Measurements from ENCODE around the gene ULK3.

Gene ULK3

DNA sequence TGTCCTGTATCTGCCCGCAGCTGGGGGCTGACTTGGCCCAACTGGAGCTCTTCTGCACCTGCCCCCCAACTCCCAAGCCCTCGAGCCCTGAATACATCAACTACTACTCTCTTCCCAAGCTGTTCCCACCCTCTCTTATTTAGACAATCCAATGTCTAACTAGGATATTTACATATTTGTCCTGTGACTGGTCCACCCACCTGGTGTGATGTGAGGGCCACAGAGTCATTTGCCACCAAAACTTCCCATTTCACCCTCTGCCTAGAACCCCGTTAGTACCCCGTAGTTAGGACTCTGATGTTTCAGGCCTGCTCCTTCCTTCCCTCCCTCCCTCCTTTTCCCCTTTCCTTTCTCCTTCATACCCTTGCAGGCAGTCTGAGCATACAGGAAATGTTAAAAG is 10.1 kb downstream of the ULK3 start:
- H3K4me3 ChIP-seq (ENCODE audit: low read length) = no peak overlapping the region
- DNase-seq = no peak
- H3F3A ChIP-seq (ENCODE audit: insufficient read depth, low read length) = no peaks in the 10 kb centered on the region
- no peak overlapping the region for H3K4me2 ChIP-seq (ENCODE audit: low read depth, low read length)
- no peaks in the 10 kb centered on the region for H3K4me1 ChIP-seq (ENCODE audit: low read length)
- no peak overlapping the region for H3K9ac ChIP-seq (ENCODE audit: low read length)
- H2AFZ ChIP-seq (ENCODE audit: low read length) = no peak overlapping the region
- H3K27ac ChIP-seq (ENCODE audit: low read length) = no peak overlapping the region
- peaks cover 28% of the 10 kb centered on the region for H3K27me3 ChIP-seq (replicated peaks; ENCODE audit: insufficient read depth, low read length)
- TF ChIP-seq, protein P1, sequence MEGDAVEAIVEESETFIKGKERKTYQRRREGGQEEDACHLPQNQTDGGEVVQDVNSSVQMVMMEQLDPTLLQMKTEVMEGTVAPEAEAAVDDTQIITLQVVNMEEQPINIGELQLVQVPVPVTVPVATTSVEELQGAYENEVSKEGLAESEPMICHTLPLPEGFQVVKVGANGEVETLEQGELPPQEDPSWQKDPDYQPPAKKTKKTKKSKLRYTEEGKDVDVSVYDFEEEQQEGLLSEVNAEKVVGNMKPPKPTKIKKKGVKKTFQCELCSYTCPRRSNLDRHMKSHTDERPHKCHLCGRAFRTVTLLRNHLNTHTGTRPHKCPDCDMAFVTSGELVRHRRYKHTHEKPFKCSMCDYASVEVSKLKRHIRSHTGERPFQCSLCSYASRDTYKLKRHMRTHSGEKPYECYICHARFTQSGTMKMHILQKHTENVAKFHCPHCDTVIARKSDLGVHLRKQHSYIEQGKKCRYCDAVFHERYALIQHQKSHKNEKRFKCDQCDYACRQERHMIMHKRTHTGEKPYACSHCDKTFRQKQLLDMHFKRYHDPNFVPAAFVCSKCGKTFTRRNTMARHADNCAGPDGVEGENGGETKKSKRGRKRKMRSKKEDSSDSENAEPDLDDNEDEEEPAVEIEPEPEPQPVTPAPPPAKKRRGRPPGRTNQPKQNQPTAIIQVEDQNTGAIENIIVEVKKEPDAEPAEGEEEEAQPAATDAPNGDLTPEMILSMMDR (IDR thresholded peaks at IDR 0.05; ENCODE audit: low read length) = no peak
- TF ChIP-seq EZH2 (optimal IDR thresholded peaks at IDR 0.05; ENCODE audit: low read depth, low read length) = no peak
- no peak for TF ChIP-seq EZH2phosphoT487 (IDR thresholded peaks at IDR 0.05; ENCODE audit: low read length)
- no peaks in the 10 kb centered on the region for H3K9me3 ChIP-seq (replicated peaks; ENCODE audit: insufficient read depth, low read length)
- H3K36me3 ChIP-seq (replicated peaks; ENCODE audit: insufficient read depth, low read length) = no peaks in the 10 kb centered on the region
- H3K79me2 ChIP-seq (ENCODE audit: low read length) = no peaks in the 10 kb centered on the region
- H4K20me1 ChIP-seq (ENCODE audit: insufficient read depth, low read length) = no peaks in the 10 kb centered on the region
- no peaks in the 10 kb centered on the region for H3K9me2 ChIP-seq (replicated peaks; ENCODE audit: insufficient read depth, low read length)

DNA sequence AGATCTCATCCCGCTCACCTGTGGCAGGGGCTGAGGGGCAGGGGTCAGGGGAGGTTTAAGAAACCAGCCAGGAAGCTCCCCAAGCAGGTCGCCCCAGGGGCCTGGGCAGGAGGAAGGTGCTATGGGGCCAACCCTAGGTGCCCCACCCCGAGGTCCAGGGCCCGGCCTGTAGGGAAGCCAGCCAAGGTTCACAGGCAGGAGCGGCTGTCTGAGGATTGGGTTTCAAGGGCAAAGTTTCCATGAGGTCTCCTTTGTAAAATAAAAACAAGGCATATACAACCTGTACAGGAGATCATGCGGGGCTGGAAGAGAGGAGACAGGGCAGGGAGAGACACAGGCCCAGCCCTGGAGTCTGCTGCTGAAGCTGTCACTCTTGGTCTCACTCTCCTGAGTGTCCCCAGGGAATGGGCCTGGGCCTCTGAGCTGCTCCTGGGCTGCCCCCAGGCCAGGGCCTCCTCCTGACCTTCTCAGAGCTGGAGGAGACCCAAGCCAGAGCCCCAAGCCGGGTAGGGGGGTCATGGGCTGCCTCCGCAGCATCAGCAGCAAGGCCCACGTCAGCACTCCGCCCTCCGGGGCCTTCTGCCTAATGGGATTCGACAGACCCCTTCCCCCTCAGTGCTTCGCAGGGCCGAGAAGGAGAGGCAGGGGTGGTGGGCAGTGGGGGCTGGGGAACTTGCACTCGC is 11.0 kb downstream of the ULK3 start:
- Histone ChIP-seq H3K79me2 (ENCODE audit: low read length) (no peaks in the 10 kb centered on the region), H2AFZ (ENCODE audit: low read length) (no peak overlapping the region), H3K36me3 (replicated peaks; ENCODE audit: insufficient read depth, low read length) (no peaks in the 10 kb centered on the region), H3K4me1 (ENCODE audit: low read length) (no peaks in the 10 kb centered on the region), H3K9ac (ENCODE audit: low read length) (no peak overlapping the region), H3K27me3 (replicated peaks; ENCODE audit: insufficient read depth, low read length) (peaks cover 37% of the 10 kb centered on the region), H3K9me3 (replicated peaks; ENCODE audit: insufficient read depth, low read length) (no peaks in the 10 kb centered on the region), H3K4me3 (ENCODE audit: low read length) (no peak overlapping the region), H3K27ac (ENCODE audit: low read length) (no peak overlapping the region), H3K9me2 (replicated peaks; ENCODE audit: insufficient read depth, low read length) (no peaks in the 10 kb centered on the region), H3F3A (ENCODE audit: insufficient read depth, low read length) (no peaks in the 10 kb centered on the region), H3K4me2 (ENCODE audit: low read depth, low read length) (no peak overlapping the region), H4K20me1 (ENCODE audit: insufficient read depth, low read length) (no peaks in the 10 kb centered on the region)
- DNase-seq = no peak
- no peak for TF ChIP-seq EZH2phosphoT487 (IDR thresholded peaks at IDR 0.05; ENCODE audit: low read length)
- TF ChIP-seq EZH2 (optimal IDR thresholded peaks at IDR 0.05; ENCODE audit: low read depth, low read length) = no peak
- TF ChIP-seq, protein P1 (IDR thresholded peaks at IDR 0.05; ENCODE audit: low read length) = no peak

DNA sequence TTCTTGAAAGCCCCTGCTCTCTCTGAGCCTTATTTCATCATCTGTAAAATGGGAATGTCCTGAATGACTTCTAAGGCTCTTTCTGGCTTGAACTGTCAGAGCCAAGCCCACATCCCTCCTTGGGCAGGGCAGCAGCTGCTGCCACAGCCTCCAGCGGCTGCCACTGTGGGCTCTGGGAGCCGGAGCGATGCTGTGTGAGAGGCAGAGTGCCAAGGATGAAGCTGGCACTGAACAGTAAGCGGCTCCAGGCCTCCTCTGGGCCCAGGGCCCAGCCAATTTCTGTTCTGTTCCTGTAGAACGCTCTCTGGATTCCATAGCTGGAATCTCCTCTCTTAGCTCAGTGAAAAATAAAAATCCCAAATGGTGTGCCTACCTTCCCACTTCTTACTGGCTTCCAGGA is 12.1 kb downstream of the ULK3 start:
- Histone ChIP-seq H3K9me3 (replicated peaks; ENCODE audit: insufficient read depth, low read length) (no peaks in the 10 kb centered on the region), H3K4me3 (ENCODE audit: low read length) (no peak overlapping the region), H4K20me1 (ENCODE audit: insufficient read depth, low read length) (no peaks in the 10 kb centered on the region), H3K4me1 (ENCODE audit: low read length) (no peaks in the 10 kb centered on the region), H2AFZ (ENCODE audit: low read length) (no peak overlapping the region), H3F3A (ENCODE audit: insufficient read depth, low read length) (no peaks in the 10 kb centered on the region), H3K27me3 (replicated peaks; ENCODE audit: insufficient read depth, low read length) (peaks cover 43% of the 10 kb centered on the region), H3K79me2 (ENCODE audit: low read length) (no peaks in the 10 kb centered on the region), H3K9me2 (replicated peaks; ENCODE audit: insufficient read depth, low read length) (no peaks in the 10 kb centered on the region), H3K9ac (ENCODE audit: low read length) (no peak overlapping the region), H3K36me3 (replicated peaks; ENCODE audit: insufficient read depth, low read length) (no peaks in the 10 kb centered on the region), H3K27ac (ENCODE audit: low read length) (no peak overlapping the region), H3K4me2 (ENCODE audit: low read depth, low read length) (no peak overlapping the region)
- TF ChIP-seq EZH2 (optimal IDR thresholded peaks at IDR 0.05; ENCODE audit: low read depth, low read length) (no peak), EZH2phosphoT487 (IDR thresholded peaks at IDR 0.05; ENCODE audit: low read length) (no peak)
- TF ChIP-seq, protein P1 (IDR thresholded peaks at IDR 0.05; ENCODE audit: low read length) = no peak
- no peak for DNase-seq

Measured in MM.1S (cell line).